Hematopoietic multipotent progenitor cell (in vitro differentiated cells): ENCODE data around the gene REST. TPM values are rescaled to one million over a fixed set of nuclear protein-coding genes. Genes with fewer than 3 reads are reported as not detected.
"Not testable (repeated sequence)": the region's sequence is repeated elsewhere in the genome, so short reads cannot be mapped to it uniquely, and the experiment has no call there.

Experiments used
- DNase-seq, 3 donors: peaks; one replicate each; pipeline ENCODE4 v3.0.0-alpha.2; 2011 to 2015; ENCODE audit warnings: low read depth in 2 of 3, low spot score in 2 of 3
- total RNA-seq: library from RNA; depleted of rRNA; stranded (reverse); fragments of >200 nt; gene quantifications from one replicate; pipeline ENCODE4 v1.2.3, GENCODE V29; 2012

REST gene
- total RNA-seq, result 40.7 TPM

- DNase-seq, result peak; percentile 76 to 88 (median 82)
Observed at GRCh38 chr4:56907489-56908205, at the start of gene REST. Gene REST (plus strand): TSS chr4:56907900. CDS start chr4:56910639, 2,739 bp downstream.

- no peak for DNase-seq
Observed at GRCh38 chr4:56859841-56860240, 47.9 kb upstream of the REST start.

GRCh38 chr4:56860781-56861180, 46.9 kb upstream of the REST start:
- DNase-seq, result no peak

- DNase-seq, result no peak
Observed at GRCh38 chr4:56861360-56861759, 46.3 kb upstream of the REST start.

GRCh38 chr4:56863441-56864139, 44.1 kb upstream of the REST start:
- DNase-seq, result peak in 2 of 3 donors; percentile 53 to 76

- peak in 2 of 3 donors; percentile 34 to 77 for DNase-seq
Observed at GRCh38 chr4:56870946-56871345, 36.8 kb upstream of the REST start.

- DNase-seq, result peak in 2 of 3 donors; percentile 42 to 72
Observed at GRCh38 chr4:56871371-56871866, 36.3 kb upstream of the REST start.

GRCh38 chr4:56874166-56874565, 33.5 kb upstream of the REST start:
- no peak for DNase-seq

- no peak for DNase-seq
Observed at GRCh38 chr4:56874923-56875322, 32.8 kb upstream of the REST start.

- no peak for DNase-seq
Observed at GRCh38 chr4:56876264-56876663, 31.4 kb upstream of the REST start.

GRCh38 chr4:56879996-56880395, 27.7 kb upstream of the REST start:
- DNase-seq, result no peak

- DNase-seq, result no peak
Observed at GRCh38 chr4:56880572-56880971, 27.1 kb upstream of the REST start.

- not testable (repeated sequence) for DNase-seq
Observed at GRCh38 chr4:56884511-56884910, 23.2 kb upstream of the REST start.

- peak in 1 of 3 donors; percentile 16 for DNase-seq
Observed at GRCh38 chr4:56892691-56893090, 15.0 kb upstream of the REST start.

GRCh38 chr4:56897842-56898241, 9.9 kb upstream of the REST start:
- DNase-seq, result not testable (repeated sequence)

- DNase-seq, result not testable (repeated sequence)
Observed at GRCh38 chr4:56900186-56900585, 7.5 kb upstream of the REST start.

GRCh38 chr4:56902703-56903102, 5.0 kb upstream of the REST start:
- no peak for DNase-seq

- DNase-seq, result no peak
Observed at GRCh38 chr4:56905796-56906195, 1.9 kb upstream of the REST start.

GRCh38 chr4:56906489-56907393, 959 bp upstream of the REST start:
- DNase-seq, result peak in 1 of 3 donors; percentile 13

GRCh38 chr4:56908206-56909085, 746 bp downstream of the REST start:
- peak; percentile 47 to 85 (median 84) for DNase-seq
